Lung microvascular endothelial cell (primary cell): Measurements from ENCODE around the gene CAPN7. TPM values are rescaled to one million over a fixed set of nuclear protein-coding genes. Genes with fewer than 3 reads are reported as not detected.

ENCODE experiments used
- DNase-seq, 2 donors: peaks; one replicate each; pipeline versions ENCODE4 v3.0.0 to v3.0.0-alpha.2; 2010; ENCODE audit warnings: low read depth in 2 of 2
- total RNA-seq: library from RNA; depleted of rRNA; stranded (reverse); fragments of >200 nt; gene quantifications from 2 replicates; pipeline ENCODE4 v1.2.1, GENCODE V29; 2014

The CAPN7 gene
- total RNA-seq, 1 donor from 2014 or later = 27.0 TPM

DNA sequence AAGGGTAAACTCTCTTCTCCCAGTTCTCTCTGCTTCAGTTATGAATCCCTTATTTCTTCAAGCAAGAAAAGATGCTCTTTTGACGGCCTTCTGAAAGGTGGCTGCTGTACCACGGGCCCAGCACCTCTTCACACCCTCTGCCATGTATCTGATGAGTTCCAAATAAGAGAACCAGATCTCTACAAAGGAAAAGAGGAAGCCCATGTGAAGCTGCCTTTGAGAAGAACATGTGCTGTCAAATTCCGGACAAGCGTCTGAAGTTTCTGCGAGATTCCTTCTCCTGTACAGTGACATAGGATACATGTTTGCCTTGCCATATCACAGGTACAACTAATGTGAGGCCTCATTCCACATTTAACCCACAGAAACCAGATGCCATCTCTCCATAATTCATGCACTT is 67.2 kb downstream of the CAPN7 start:
- DNase-seq = no peak

- DNase-seq = peak in 1 of 2 donors; percentile 51
Observed at GRCh38 chr3:15276028-15276724, 70.1 kb downstream of the CAPN7 start.

GRCh38 chr3:15277861-15278500 is 71.9 kb downstream of the CAPN7 start:
- no peak for DNase-seq

DNA sequence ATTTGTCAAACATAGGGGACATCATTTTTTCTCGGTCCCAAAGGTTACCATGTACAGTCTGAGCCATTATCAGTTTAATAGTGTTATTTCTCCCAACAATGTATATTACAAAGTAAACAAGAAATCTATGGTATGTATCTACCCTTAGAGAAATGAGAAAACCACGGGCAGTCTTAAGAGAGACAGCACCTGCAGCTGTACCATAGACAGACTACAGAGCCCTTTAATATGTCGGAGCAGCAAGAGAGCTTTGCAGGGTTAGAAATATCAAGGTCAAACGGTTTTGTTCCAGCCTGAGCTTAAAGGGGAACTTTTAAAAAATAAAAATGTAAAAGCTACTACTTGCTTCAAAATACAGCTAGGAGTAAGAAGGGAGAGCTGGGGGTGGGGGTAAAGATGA is 73.2 kb downstream of the CAPN7 start:
- no peak for DNase-seq

DNA sequence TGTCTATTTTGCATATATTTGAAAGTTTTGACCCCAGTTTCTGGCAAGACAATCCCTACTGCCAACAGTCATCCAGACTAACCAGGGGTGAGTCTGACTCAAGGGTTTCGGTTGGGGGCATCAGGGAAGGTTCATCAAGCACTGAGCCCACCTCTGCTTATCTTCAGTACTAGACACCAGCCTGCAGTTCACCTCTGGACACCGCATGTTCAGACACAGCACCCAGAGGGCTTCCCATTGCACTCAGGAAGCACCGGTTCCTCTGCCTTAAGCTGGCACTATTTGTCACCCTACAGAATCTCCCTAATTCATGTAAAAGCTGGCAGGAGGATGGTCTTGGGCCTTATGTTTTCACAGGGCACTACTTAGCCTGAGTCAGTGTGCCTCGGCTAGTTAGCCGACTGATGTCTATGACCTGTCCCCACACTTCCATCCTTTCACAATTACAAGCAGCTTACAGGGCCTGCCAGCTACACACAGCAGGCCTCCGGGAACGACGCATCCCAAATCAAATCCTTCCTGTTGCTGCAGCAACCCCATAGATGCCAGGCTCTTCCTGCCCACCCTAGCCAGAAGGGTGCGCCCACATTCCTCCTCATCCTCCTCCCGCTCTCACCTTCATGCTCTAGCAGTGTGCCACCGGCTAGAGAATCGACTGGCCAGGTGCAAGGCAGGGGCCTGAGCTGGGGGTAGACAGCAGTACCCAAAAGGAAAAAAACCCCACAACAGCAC is 73.8 kb downstream of the CAPN7 start:
- no peak for DNase-seq

- no peak for DNase-seq
Observed at GRCh38 chr3:15280853-15281532, 74.9 kb downstream of the CAPN7 start.

- no peak for DNase-seq
Observed at GRCh38 chr3:15281817-15282216, 75.8 kb downstream of the CAPN7 start.

GRCh38 chr3:15283702-15284101 is 77.7 kb downstream of the CAPN7 start:
- no peak for DNase-seq

DNA sequence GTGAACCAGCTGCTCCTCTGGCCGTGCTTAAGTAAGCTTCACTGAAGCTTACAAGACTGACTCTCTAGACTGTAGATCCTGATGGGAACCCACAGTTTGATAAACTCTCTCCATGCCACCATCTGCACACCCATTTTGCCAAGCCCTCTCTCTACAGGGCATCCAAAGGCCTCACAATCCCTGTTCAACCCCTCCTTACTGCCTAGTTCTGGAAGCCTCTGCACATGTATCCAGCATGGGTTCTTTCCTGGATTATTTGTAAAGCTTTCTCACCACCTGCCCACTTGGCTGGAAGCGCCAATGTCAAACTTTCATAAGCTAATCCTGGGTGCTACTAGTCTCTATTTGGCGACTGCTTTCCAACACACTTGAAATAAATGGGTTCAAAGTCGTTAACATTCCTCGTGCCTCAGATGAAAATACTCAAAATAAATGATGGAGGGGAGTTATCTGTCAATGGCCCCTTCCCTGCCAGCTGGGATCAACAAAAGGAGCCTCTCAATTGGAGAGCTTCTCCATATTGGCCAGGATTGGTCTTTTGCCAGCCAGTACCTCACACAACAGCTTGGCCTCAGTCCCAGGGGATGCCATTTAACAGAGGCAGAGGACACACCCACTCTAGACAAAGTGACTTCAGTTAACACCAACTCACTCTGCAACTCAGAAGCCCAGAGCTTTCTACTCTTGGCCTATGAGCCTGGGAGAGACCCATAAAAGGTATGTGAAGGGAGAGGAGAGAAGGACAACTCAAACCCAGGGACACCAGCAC is 78.3 kb downstream of the CAPN7 start:
- DNase-seq = peak in 1 of 2 donors; percentile 50

DNA sequence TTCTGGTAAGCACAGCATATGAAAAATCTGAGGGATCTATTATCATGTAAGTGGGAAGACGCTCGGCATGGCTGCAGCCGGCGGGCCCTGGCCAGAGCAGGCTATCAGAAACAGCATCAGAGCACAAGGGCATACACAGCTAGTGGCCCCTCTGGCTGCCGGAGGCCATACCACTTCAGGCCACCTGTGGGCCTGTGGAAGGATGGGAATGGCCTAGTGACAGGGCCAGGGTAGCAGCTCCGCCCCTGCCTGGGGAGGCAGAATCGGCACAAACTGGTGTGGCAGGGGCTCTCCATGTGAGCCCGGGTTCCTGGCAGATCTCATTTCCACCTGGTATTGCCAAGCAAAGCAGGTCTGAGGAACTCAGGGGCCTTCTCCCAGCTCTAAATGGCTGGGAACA is 80.0 kb downstream of the CAPN7 start:
- DNase-seq = no peak

GRCh38 chr3:15287565-15288330 is 81.7 kb downstream of the CAPN7 start:
- no peak for DNase-seq

- peak in 1 of 2 donors; percentile 34 for DNase-seq
Observed at GRCh38 chr3:15288331-15289035, 82.4 kb downstream of the CAPN7 start.

DNA sequence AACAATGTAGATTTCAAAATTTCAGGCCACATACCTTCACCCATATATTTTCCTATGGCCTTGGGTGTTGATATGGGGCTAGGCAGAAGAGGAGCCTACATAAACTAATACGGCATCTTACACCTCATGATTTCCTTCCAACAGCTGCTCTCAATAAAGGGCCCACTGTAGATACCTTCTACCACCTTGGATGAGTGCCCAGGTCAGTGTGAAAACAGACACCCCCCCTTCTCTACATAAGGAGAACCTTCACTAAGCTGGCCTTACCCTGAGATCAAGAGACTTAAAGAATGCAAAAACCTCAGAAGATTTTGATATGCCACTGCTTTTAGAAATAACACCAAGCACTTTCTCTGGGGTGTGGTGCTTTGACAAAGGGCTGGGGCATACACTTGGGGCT is 83.6 kb downstream of the CAPN7 start:
- no peak for DNase-seq

- no peak for DNase-seq
Observed at GRCh38 chr3:15290736-15291135, 84.7 kb downstream of the CAPN7 start.

GRCh38 chr3:15291589-15292541 is 85.8 kb downstream of the CAPN7 start:
- peak; percentile 59 to 82 for DNase-seq

DNA sequence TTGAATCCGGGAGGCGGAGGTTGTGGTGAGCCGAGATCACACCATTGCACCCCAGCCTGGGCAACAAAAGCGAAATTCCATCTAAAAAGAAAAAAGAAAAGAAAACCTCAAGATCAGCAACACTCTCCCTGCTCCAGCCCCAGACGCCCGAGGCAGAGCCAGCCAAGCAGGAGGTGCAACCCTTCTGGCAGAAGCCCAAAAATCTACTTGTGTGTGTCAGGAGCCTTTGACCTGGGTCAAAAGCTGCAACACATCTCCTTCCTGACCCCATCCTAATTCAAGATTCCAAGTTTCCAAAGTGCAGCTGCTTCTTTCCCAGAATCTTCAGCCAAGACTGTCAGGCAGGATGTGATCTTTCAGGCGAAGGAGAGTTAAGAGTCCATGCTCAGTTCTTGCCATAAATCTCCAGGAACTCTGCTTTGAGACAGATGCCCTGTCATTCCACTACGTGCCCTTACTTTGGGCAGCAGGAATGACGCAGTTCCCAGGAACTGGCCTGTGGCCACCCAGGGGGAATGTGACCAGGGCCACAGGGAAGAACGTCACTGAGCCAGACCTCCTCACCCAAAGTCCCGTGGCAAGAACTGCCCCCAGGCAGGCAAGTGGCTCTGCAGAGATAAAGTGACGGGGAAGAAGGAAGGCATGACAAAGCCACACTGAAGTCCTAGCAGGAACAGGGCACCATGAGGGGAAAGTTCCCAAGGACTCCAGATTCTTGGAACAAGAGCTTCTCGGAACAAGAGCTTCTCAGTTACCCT is 86.9 kb downstream of the CAPN7 start:
- peak in 1 of 2 donors; percentile 80 for DNase-seq

DNA sequence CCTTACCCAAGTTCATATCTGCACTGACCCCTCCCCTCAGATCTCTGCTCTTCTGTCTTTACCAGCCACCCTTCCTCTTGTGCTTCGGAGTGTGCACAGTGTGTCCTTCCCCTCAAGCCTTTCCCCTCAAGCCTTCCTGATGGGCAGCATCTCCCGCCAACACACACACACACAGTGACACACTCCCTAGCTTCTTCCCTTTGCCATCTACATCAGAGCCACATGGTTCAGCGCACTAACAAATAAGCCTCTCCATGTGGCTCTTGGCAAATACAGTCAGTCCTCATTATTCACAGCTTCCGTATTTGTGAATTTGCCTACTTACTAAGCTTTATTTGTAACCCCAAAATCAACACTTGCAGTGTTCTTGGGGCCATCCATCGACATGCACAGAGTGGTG is 88.9 kb downstream of the CAPN7 start:
- peak; percentile 73 to 87 for DNase-seq

DNA sequence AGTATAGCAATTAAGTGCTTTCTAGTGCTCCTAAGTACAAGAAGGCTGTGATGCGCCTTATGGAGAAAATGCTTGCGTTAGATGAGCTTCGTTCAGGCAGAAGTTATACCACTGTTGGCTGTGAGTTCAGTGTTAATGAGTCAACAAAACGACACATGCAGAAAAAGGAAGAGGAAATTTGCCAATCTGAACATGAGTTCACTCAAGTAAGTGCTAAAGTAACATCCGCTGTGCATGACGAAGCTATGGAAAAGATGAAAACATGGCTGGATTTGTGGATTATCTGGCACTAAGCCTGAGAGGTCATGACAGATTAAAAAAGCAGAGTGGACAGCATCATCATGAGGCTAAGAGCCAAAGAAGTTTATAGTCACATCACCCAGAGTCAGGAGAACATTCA is 89.5 kb downstream of the CAPN7 start:
- DNase-seq = peak; percentile 98 to 99
